Hepatocyte (in vitro differentiated cells): ENCODE results near the gene ITFG1.

Source experiments
- EZH2 ChIP-seq: fragments of 200-600 bp; sonication (generic); IDR thresholded peaks from 2 replicates; pipeline ENCODE4 v1.6.1; 2016; ENCODE audit warnings: antibody characterized with exemption, mild to moderate bottlenecking, borderline replicate concordance
- EZH2phosphoT487 ChIP-seq: fragments of 200-600 bp; sonication (generic); IDR thresholded peaks from one replicate; pipeline ENCODE4 v1.6.1; 2018; ENCODE audit warnings: antibody characterized with exemption, mild to moderate bottlenecking, low read depth, moderate library complexity; ENCODE audit not compliant: unreplicated experiment, severe bottlenecking
- TF ChIP-seq, protein P1 (sequence below): fragments of 200-600 bp; sonication (generic); IDR thresholded peaks from 2 replicates; pipeline ENCODE4 v1.5.1; 2016; ENCODE audit warnings: antibody characterized with exemption, mild to moderate bottlenecking; ENCODE audit not compliant: poor library complexity

- TF ChIP-seq, protein P1, sequence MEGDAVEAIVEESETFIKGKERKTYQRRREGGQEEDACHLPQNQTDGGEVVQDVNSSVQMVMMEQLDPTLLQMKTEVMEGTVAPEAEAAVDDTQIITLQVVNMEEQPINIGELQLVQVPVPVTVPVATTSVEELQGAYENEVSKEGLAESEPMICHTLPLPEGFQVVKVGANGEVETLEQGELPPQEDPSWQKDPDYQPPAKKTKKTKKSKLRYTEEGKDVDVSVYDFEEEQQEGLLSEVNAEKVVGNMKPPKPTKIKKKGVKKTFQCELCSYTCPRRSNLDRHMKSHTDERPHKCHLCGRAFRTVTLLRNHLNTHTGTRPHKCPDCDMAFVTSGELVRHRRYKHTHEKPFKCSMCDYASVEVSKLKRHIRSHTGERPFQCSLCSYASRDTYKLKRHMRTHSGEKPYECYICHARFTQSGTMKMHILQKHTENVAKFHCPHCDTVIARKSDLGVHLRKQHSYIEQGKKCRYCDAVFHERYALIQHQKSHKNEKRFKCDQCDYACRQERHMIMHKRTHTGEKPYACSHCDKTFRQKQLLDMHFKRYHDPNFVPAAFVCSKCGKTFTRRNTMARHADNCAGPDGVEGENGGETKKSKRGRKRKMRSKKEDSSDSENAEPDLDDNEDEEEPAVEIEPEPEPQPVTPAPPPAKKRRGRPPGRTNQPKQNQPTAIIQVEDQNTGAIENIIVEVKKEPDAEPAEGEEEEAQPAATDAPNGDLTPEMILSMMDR: no peak
- TF ChIP-seq EZH2 (no peak), EZH2phosphoT487 (no peak)
Observed at GRCh38 chr16:47304563-47304962, 156.3 kb downstream of the ITFG1 start.
